IPS DF 6.9 (cell line): ENCODE data around the gene SERPIND1.

Source experiments
- DNase-seq: peaks from one replicate; pipeline ENCODE4 v3.0.0-alpha.2; 2013; ENCODE audit warnings: low read depth, low spot score
- H3K27ac ChIP-seq: one replicate; pipeline ENCODE4 v1.5.1; 2013; ENCODE audit warnings: low read length, control low read depth
- H3K27me3 ChIP-seq: 2 replicates; pipeline ENCODE4 v1.6.1; 2013; ENCODE audit warnings: mild to moderate bottlenecking, low read length; ENCODE audit not compliant: control insufficient read depth, insufficient read depth
- H3K36me3 ChIP-seq: 2 replicates; pipeline ENCODE4 v1.6.1; 2013; ENCODE audit warnings: low read length; ENCODE audit not compliant: control insufficient read depth, insufficient read depth
- H3K4me1 ChIP-seq: 2 replicates; pipeline ENCODE4 v1.6.1; 2013; ENCODE audit warnings: low read length; ENCODE audit not compliant: control insufficient read depth, insufficient read depth
- H3K4me3 ChIP-seq: 2 replicates; pipeline ENCODE4 v1.5.1; 2013; ENCODE audit warnings: mild to moderate bottlenecking, low read length
- H3K9me3 ChIP-seq: 2 replicates; pipeline ENCODE4 v1.6.1; 2013; ENCODE audit warnings: low read length, inconsistent platforms; ENCODE audit not compliant: control insufficient read depth, insufficient read depth
- WGBS: extraction: QIAGEN DNeasy Blood & Tissue Kit; methylation state at CpG from one replicate; pipeline ENCODE4 v1.1.7; 2013; ENCODE audit warnings: mixed read lengths, missing lambda C conversion rate; ENCODE audit not compliant: insufficient read length, insufficient coverage; 5-methylcytosine and 5-hydroxymethylcytosine counted together

SERPIND1 gene

DNA sequence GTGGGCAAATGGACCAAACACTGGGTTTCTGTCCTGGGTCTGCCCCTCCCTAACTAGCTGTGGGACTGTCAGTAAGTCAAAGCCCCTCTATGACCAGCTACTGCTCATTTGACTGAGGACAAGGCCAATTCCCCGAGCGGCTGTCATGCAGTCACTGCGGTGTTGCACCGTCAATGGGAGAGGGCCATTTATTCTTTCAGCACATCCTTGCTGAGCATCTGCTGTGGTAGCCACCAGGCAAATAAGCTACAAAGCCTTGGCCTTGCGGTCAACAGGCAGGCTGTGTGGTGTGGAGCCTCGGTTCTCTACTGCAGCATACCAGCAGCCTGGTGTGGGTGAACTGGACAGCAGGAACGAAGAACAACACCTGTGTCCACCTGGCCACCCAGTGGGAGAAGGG lies 25.8 kb upstream of the SERPIND1 start:
- Histone ChIP-seq H3K4me3 (no peak overlapping the region), H3K27me3 (no peaks in the 10 kb centered on the region), H3K27ac (no peak overlapping the region), H3K36me3 (0 out of 2 replicates have a peak, but pooled peaks cover 2% of the 10 kb centered on the region), H3K9me3 (no peaks in the 10 kb centered on the region), H3K4me1 (no peaks in the 10 kb centered on the region)
- WGBS: no CpG with 5 or more reads among the region's 7 CpGs
- no peak for DNase-seq

DNA sequence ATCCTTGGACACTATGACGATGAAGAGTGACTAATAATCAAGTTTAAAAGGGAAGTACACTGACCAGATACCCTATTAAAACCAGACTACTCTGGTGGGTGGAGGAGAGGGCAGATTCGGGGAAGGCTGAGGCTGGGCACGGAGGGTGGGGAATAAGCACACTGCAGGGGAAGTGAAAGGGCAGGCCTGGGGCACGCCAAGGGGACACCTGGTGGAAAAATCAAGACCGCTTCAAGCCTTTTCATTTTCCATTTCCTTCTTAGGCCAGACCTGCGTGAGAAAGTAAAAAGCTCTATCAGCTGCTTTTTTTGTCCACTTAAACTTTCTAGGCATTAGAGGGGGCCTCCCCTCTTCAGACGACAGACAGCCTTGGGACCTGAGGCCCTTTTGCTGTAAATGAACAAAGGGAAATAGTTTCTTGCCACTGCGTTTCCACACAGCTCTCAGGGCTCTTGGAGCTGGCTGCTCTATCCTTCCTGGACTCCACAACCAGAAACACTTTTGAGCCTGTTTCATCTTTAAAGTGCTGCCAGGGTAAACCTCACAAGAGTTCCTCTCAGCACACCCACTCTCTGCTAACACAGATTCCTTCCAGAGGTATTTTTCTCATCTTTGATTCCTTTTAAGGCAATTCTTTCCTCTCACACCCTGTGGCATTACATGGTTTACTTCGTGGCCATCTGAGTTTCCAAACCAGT lies 25.0 kb upstream of the SERPIND1 start:
- Histone ChIP-seq H3K4me1 (no peaks in the 10 kb centered on the region), H3K27ac (no peak overlapping the region), H3K4me3 (no peak overlapping the region), H3K9me3 (no peaks in the 10 kb centered on the region), H3K36me3 (0 out of 2 replicates have a peak, but pooled peaks cover 2% of the 10 kb centered on the region), H3K27me3 (no peaks in the 10 kb centered on the region)
- DNase-seq: no peak
- WGBS: no CpG with 5 or more reads among the region's 9 CpGs

DNA sequence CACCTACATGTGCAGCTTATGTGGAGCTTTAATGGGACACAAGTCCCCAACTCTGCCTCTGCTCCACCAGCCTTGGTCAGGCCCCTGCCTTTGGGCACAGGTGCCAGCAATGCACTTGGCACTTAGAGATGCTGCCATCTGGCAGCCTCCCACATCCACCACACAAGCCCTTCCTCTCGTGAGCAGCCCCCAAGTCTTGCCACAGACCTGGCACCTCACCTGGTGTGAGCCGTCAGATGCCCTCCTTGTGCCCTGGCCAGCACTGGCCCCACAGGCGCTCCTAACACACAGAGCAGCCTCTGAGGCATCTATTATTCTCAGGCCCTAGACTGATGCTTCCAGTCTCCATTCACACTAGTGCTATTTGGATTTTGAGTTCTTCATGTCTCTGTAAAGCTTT lies 24.5 kb upstream of the SERPIND1 start:
- Histone ChIP-seq H3K27me3 (no peaks in the 10 kb centered on the region), H3K27ac (no peak overlapping the region), H3K4me3 (no peak overlapping the region), H3K4me1 (no peaks in the 10 kb centered on the region), H3K36me3 (0 out of 2 replicates have a peak, but pooled peaks cover 2% of the 10 kb centered on the region), H3K9me3 (no peaks in the 10 kb centered on the region)
- WGBS: no CpG with 5 or more reads among the region's 3 CpGs
- DNase-seq: no peak

DNA sequence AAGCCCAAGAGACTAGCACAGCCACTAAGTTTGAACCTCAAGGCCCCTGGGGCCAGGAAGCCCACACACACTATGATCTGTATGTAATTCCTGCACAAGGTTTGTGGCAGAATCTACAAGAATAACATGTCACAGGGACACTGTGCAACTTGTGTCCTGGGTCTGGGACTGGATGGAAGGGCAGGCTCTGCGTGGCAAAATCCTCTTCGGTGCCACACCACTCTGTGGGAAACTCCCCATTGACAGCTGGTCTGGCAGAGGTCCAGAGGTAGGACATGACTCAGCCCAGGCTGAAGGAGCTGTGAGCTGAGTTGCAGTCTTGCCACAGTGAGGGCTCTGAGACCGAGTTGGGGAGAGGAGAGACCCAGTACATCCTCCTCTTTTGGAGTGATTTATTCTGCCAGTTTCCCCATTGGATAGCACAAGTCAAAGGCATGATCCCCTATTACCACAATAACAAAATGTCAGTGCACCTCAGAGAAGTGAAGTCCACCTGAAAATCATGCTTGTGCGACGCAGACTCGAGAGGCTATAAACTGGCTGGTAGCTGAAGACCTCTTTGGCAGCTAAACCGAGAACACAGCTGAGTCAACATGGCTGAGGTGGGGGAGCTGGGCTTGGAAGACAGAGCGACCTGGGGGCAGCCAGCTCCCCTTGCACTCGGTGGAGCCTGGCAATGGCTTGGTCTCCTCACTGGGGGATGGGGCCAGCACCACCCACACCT lies 23.3 kb upstream of the SERPIND1 start:
- Histone ChIP-seq H3K27ac (no peak overlapping the region), H3K27me3 (no peaks in the 10 kb centered on the region), H3K4me3 (no peak overlapping the region), H3K9me3 (no peaks in the 10 kb centered on the region), H3K4me1 (no peaks in the 10 kb centered on the region), H3K36me3 (0 out of 2 replicates have a peak, but pooled peaks cover 2% of the 10 kb centered on the region)
- no CpG with 5 or more reads among the region's 9 CpGs for WGBS
- no peak for DNase-seq

DNA sequence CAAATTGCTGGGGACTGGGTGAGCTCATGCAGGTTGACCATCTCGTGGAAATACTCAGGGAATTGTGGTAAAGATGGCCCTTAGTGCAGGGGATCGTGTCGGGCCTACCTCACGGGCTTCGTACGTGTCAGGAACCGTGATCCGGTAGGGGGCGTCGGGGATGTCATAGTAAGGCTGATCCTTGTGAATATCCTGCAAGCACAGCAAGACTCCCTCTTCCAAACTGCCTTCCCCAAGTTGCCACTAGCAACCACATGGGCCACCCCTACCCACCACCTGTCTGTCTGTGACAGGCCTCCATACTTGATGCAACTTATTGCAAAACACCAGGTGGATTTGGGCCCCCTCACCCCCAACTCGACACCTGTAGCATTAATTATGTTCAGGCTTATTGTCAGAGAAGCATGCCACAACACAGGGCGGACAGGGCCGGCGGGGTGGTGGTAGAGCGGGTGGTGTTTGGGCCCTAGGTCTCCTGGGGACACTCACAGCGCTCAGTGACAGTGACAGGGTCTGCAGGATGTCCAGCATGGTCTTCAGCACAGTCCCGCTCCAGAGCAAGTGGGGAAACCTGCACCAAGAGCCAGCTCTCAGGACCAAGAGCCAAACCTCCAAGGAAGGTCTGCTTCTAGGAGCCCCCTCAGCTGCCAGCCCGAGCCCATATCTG lies 22.6 kb upstream of the SERPIND1 start:
- no CpG with 5 or more reads among the region's 18 CpGs for WGBS
- 0 out of 2 replicates have a peak, but pooled peaks cover 2% of the 10 kb centered on the region for H3K36me3 ChIP-seq

DNA sequence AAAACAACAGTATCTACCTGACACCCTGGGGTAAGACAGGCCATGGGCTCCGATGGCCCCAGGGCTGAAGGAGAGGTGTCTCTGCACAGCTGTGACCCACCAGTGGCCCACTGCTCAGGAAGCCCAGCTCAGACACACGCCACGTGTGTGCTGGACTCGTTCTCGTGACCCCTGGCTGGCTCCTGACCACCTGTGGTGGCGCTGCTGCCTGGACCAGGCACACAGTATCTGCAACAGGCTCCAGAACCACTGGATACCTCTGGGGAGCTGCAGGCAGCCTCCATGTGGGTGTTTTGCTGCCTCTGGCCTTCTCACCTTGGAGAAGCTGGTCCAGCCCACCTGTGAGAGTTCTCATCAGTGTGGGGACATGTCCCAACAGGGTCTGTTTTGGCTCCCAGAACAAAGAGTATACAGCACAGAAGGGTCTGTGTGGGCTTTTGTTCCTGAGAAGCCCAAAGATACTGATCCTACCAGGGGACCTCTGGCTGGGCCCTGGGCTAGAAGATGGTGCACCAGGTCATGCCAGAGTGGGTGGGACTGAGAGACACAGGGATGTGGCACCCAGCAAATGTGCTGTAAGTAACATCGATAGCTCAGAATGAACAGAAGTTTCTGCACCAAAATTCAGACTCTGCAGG lies 21.7 kb upstream of the SERPIND1 start:
- Histone ChIP-seq H3K4me3 (no peak overlapping the region), H3K36me3 (no peaks in the 10 kb centered on the region), H3K4me1 (no peaks in the 10 kb centered on the region), H3K27me3 (no peaks in the 10 kb centered on the region), H3K9me3 (no peaks in the 10 kb centered on the region), H3K27ac (no peak overlapping the region)
- WGBS: no CpG with 5 or more reads among the region's 7 CpGs
- DNase-seq: no peak

More for the DNA sequence above, 22.6 kb upstream of the SERPIND1 start:
- Histone ChIP-seq H3K4me3 (no peak overlapping the region; the same call in 1 of the 2 replicates), H3K4me1 (no peaks in the 10 kb centered on the region), H3K9me3 (no peaks in the 10 kb centered on the region), H3K27me3 (no peaks in the 10 kb centered on the region), H3K27ac (no peak overlapping the region)
- DNase-seq: peak; percentile 18

DNA sequence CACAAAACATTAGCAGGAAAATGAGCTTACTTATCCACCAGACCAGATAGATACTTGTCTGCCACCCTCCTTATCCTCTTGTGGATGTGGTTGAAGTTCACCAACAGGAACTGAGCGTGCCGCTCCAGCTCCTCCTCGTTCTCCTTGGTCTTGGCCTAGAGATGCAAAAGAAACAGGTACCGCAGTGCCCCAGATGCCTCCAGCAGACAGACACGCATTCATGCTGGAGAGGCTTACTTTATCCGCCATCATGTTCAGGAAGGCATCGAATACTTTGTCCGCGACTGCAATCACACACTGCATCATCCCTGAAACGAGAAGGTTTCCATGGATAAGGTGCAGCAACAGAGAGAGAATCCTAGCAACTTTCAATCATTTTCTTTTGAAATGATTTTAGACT lies 21.0 kb upstream of the SERPIND1 start:
- Histone ChIP-seq H3K4me3 (no peak overlapping the region), H3K4me1 (no peaks in the 10 kb centered on the region), H3K36me3 (no peaks in the 10 kb centered on the region), H3K27me3 (no peaks in the 10 kb centered on the region), H3K9me3 (no peaks in the 10 kb centered on the region), H3K27ac (no peak overlapping the region)
- DNase-seq: no peak
- WGBS: no CpG with 5 or more reads among the region's 10 CpGs

DNA sequence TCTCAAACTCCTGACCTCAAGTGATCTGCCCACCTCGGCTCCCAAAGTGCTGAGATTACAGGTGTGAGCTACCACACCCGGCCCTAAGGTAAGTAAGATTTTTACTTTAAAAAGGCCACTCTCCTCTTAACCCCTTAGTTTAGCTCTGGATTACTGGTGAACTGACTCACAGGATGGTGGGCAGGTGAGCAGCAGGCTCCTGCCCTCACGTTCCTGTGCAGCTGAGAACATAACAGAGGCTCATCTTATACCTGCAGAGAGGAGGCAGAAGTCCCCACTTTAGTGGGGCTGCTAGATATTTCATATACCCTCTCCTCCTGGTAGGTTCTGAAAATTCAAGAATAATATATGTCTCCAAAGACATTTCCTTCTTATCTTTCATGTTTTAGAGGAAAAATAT lies 17.1 kb upstream of the SERPIND1 start:
- DNase-seq: no peak
- H3K36me3 ChIP-seq: no peaks in the 10 kb centered on the region
- no peaks in the 10 kb centered on the region for H3K4me1 ChIP-seq
- no CpG with 5 or more reads among the region's 3 CpGs for WGBS
- H3K9me3 ChIP-seq: no peaks in the 10 kb centered on the region
- no peaks in the 10 kb centered on the region for H3K27me3 ChIP-seq
- no peak overlapping the region for H3K4me3 ChIP-seq
- H3K27ac ChIP-seq: no peak overlapping the region

DNA sequence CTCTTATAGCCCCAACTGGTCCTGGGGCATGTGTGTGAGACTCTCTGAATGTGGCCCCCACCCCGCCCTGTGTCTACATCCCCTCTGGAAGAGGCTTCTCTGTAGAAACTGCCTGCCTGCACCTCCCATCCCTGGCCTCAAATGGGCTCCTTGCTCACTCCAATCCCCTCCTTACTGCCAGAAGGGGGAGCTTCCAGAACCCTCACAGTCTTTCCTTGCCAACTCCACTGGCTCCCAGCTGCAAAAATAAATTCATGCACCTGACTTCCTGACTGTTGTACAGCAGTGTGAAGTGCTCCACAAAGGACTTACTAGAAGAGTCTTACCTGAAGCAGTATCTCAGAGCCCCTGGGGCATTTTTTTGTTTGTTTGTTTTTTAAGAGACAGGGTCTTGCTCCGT lies 15.2 kb upstream of the SERPIND1 start:
- no CpG with 5 or more reads among the region's 2 CpGs for WGBS
- H3K4me3 ChIP-seq: no peak overlapping the region
- H3K27ac ChIP-seq: no peak overlapping the region
- no peaks in the 10 kb centered on the region for H3K9me3 ChIP-seq
- no peaks in the 10 kb centered on the region for H3K27me3 ChIP-seq
- no peaks in the 10 kb centered on the region for H3K4me1 ChIP-seq
- no peaks in the 10 kb centered on the region for H3K36me3 ChIP-seq
- DNase-seq: no peak

DNA sequence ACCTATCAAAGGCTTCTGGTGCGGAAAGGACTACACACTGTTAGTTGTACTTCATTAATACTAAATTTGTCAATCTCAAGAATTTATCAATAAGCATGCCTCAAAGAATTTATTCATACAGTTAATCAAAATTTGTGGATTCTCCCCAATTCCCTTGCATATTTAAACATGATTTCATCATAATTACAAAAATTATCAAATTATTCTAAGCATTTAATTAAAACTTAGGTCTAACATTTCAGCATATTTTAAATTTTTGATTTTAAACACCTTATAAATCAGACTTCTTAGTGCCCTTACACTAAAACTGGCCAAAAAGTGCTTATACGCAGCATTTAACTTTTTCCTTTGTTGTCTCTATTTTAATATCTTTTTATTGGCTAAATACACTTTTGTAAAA lies 13.8 kb upstream of the SERPIND1 start:
- WGBS: no CpG with 5 or more reads among the region's 2 CpGs
- no peak overlapping the region for H3K27ac ChIP-seq
- no peaks in the 10 kb centered on the region for H3K36me3 ChIP-seq

More for the DNA sequence above, 13.8 kb upstream of the SERPIND1 start:
- no peaks in the 10 kb centered on the region for H3K9me3 ChIP-seq
- DNase-seq: no peak
- no peaks in the 10 kb centered on the region for H3K4me1 ChIP-seq
- no peaks in the 10 kb centered on the region for H3K27me3 ChIP-seq
- no peak overlapping the region for H3K4me3 ChIP-seq
